HG03571 (cell line): ENCODE results near the gene FAM43A.

Experiments
- ATAC-seq: cut with Tn5 transposase; IDR thresholded peaks from one replicate; pipeline ENCODE4 v1.9.1; 2021; ENCODE audit not compliant: unreplicated experiment

Gene FAM43A, protein sequence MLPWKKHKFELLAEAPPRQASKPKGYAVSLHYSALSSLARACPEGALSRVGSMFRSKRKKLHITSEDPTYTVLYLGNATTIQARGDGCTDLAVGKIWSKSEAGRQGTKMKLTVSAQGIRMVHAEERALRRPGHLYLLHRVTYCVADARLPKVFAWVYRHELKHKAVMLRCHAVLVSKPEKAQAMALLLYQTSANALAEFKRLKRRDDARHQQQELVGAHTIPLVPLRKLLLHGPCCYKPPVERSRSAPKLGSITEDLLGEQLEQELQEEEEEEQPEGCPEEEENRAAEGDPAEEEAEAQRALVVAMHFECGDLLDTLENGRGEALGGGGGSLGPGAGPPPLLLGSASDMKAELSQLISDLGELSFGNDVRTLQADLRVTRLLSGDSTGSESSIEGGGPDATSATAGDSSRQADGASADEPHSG

GRCh38 chr3:194685718-194686413, at the start of gene FAM43A:
TSS of gene FAM43A (plus strand) at chr3:194685883. CDS start at chr3:194686827, 944 bp downstream.
- ATAC-seq, result peak; percentile 45

DNA sequence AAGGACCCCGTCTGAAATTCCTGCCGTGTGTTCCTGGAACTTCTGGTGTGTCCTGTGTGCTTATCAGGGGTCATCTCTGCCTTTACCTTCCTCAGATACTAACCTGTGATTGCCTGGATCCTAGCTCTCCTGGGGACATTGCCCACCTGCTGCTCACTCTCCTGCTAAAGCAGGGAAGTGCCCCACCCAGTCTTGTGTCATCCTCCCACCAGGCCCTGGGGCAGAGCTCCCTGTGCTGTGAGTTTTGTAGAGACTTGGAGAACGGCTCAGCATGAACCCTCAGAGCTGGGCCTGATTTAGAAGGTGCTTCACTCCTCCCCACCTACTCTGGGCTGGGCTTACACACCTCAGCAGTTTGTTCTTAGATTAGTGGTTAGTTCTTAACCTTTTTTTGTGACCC, 48.6 kb upstream of the FAM43A start:
- no peak for ATAC-seq

DNA sequence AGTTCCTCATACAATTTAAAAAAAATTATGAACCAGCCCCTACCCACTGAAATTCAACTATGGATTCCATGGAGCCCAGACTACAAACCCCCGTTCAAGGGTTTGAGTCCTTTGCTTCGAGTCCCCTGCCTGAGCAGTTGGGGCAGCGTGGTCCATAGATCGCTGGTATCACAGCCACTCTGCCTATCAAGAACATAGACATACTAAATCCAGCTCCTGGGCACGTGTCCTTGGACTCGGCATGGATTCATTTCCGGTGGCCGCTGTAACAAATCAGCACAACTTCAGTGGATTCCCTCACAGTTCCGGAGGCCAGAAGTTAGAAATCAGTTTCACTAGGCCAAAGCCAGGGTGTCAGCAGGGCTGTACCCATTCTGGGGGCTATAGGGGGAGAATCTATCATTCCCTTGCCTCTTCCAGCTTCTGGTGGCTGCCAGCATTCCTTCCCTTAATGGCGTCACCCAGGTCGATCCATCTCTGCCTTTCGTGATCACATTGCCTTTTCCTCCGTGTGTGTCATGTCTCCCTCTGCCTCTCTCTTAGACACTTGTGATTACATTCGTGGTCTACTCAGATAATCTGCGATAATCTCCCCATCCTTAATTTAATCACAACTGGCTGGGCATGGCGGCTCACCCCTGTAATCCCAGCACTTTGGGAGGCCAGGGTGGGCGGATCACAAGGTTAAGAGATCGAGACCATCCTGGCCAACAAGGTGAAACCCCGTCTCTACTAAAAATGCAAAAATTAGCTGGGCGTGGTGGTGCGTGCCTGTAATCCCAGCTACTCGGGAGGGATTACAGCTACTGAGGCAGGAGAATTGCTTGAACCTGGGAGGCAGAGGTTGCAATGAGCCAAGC, 47.9 kb upstream of the FAM43A start:
- ATAC-seq, result no peak

GRCh38 chr3:194638991-194639605, 46.6 kb upstream of the FAM43A start:
- ATAC-seq, result no peak

DNA sequence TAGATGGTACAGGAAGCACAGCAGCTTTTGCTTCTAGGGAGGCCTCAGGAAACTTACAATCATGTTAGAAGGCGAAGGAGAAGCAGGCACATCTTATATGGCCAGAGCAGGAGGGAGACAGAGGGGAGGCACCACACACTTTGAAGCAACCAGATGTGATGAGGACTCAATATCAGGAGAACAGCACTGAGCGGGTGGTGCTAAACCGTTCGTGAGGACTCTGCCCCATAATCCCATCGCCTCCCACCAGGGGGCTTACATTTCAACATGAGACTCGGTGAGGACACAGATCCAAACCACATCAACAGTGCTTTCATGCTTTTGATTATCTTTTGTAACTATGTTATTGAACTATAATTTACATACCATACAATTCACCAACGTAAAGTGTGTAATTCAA, 44.9 kb upstream of the FAM43A start:
- no peak for ATAC-seq

DNA sequence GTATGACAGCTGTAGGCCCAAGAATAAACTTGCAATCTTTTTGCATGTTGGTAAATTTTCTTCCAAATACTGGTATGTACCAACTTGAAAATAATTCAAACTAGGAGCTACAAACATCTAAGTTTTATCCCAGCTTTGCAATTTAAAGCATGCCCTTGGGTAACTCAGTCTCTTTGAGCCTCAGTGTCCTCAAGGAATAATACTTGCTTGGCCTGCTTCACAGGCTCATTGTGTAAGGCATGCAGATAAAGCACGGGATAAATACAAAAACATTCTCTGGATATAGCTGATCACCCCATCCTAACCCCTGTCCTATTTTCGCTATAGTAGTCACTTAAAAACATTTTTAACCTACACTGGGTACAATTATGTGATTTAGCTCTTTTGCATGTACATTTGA, 42.9 kb upstream of the FAM43A start:
- ATAC-seq, result no peak

- ATAC-seq, result no peak
Measured at GRCh38 chr3:194647747-194648146, 37.9 kb upstream of the FAM43A start.

DNA sequence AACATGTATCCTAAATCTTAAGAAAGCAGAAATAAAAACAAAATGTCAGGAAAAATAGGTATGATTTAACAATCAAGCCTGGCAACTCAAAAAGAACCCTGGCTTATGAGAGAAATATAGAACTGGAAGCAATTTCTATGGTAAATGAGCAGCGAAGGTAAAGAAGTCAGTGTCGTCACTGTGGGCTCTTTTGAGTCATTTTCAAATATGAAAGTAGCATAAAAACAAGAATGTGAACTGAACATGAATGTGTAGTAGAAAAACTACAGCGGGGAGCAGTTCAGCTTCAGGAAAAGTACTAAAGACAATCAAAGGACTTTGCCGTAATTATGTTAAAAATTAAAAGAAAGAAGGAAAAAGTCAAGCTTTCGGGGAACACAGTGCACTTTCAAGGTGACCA, 31.2 kb upstream of the FAM43A start:
- no peak for ATAC-seq

DNA sequence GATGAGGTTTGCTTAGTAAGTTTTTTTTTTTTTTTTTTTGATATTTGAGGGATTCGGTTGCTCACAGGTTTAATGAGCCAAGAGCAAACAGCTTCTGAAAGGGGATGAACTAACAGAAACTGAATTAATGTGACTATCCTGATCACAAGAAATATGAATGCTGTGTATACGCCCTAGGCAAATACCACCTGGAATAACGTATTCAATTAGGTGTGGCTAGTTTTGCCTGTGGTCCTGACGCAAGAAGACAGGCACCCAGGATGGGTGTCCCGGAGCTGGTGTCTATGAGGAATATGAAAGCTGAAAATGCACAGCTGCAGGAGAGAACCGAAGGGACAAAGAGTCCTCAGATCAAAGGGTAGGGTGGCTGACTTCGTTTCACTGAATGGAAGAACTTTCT, 28.2 kb upstream of the FAM43A start:
- ATAC-seq, result no peak

- no peak for ATAC-seq
Measured at GRCh38 chr3:194658477-194659242, 27.0 kb upstream of the FAM43A start.

DNA sequence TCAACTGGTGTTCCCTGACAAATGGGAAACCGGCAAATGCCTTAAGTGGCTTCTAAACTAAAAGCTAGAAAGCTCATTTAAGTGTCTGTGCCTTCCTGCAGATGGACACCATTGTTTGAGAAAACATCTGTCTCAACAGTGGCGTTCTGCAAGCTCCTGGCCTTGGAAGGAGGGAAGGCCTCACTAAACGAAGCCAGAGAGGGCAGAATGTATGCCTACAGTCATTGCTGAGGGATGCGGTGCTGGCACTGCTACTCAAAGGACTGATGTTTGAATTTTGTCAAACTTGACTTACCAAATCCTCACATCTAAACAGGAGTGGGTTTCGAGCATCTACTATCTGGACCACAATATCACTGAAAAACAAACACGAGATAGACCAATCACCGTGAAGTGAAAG, 25.9 kb upstream of the FAM43A start:
- ATAC-seq, result no peak

DNA sequence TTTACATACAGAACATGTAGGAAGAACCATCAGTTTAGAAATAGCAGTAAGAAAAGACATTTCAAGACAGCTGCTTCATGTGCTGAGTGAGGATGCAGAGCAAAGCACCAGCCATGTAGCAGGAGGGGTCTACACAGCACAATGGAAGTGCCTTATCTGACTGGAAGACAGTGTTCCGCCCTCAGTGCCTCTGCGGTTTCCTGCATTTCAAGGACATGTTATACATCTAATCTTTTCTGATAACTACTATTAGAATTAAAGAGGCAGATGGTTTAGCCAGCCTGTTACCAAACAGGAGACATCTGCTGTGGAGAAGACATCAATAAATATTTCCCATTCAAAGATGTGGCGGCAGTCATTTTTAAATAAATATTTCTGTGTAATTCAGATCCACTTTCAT, 24.3 kb upstream of the FAM43A start:
- no peak for ATAC-seq

DNA sequence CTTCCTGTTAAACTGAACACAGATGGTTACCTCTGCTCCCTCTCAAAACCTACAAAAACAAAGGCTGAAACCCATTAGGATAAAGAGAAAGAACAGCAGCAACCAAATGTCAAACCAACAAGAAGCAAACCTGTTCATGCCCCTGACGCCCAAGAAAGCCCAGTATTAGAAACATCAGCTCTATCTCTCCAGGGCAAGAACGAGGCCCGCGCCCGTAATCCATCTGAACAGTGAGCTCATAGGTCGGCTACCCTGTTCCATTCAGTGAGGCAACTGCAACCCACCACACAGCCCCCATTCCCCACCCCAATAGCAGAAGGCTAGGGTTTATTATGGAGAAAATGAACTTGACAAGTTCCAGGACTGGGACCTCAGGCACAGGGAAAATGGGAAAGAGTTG, 23.7 kb upstream of the FAM43A start:
- no peak for ATAC-seq

DNA sequence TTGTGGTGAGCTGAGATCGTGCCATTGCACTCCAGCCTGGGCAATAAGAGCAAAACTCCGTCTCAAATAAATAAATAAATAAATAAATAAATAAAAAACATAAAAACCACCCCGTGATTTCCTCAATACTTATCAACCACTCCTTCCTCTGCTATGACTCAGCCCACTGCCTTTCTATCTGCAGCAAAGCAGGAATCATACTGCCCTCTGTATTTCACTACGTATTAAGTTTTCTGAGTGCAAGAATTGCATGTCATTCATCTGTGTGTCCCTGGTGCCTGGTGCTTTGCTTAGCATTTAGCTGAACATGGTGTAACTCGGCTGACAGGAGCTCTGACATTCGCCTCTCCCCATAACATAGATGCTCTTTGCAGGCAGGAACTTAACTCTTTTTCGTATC, 20.8 kb upstream of the FAM43A start:
- ATAC-seq, result no peak

DNA sequence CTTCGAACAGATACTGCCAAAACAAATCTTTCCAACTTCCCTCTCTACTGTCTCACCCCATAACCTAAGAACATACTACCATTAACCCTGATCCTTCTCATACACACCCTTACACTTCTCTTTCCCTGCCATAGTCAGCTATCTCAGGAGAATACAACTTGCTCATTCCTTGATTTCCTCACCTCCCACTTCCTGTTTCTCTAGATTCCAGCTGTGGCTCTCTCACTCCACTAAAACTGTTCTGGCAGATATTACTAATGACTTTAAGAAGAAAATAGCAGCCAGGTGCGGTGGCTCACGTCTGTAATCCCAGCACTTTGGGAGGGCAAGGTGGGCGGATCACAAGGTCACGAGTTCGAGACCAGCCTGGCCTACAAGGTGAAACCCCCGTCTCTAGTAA, 18.3 kb upstream of the FAM43A start:
- no peak for ATAC-seq

GRCh38 chr3:194671511-194671899, 14.2 kb upstream of the FAM43A start:
- no peak for ATAC-seq

- peak; percentile 85 for ATAC-seq
Measured at GRCh38 chr3:194671900-194672808, 13.5 kb upstream of the FAM43A start, which contains the start of gene LSG1. TSS of gene LSG1 (minus strand) at chr3:194672191. CDS start at chr3:194672162, 29 bp downstream.

DNA sequence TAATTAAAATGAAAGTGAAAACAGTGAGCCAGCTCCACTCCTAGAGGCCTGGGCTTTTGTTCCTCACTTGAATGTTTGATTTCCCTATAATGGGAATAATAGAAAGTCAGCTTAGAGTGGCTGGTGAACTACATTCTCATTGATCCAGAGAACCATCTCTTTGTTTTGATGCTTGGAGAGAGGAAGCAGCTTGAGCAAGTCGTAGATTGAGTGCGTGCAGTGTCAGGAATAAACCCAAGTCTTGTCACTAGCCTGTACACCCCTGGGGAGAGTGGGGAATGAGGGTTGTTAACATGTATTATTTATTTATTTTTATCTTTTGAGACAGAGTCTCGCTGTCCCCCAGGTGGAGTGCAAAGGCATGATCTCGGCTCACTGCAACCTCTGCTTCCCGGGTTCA, 12.8 kb upstream of the FAM43A start:
- no peak for ATAC-seq

- ATAC-seq, result no peak
Measured at GRCh38 chr3:194673761-194674160, 11.9 kb upstream of the FAM43A start.
